Left lung (tissue), 10 donors: Measurements from ENCODE around the gene ZNF462. TPM values are rescaled to one million over a fixed set of nuclear protein-coding genes. Genes with fewer than 3 reads are reported as not detected.

Experiments
- ATAC-seq: fragments of 200-7000 bp; cut with Tn5 transposase; one replicate; pipeline ENCODE4 v1.9.1; 2020; ENCODE audit warnings: moderate library complexity
- DNase-seq, 4 donors: peaks; one replicate each; pipeline ENCODE4 v3.0.0-alpha.2; 2013 to 2020
- H3K27ac ChIP-seq, 2 donors: fragments of 200-600 bp; sonication (generic) in 1 of 2; one replicate each; pipeline versions ENCODE4 v1.5.0 to v1.8.0; 2020 to 2021
- H3K27me3 ChIP-seq, 2 donors: fragments of 200-600 bp; sonication (generic) in 1 of 2; one replicate each; pipeline versions ENCODE4 v1.5.0 to v1.8.0; 2020 to 2021
- H3K36me3 ChIP-seq, 2 donors: fragments of 200-600 bp; sonication (generic) in 1 of 2; one replicate each; pipeline versions ENCODE4 v1.5.0 to v1.8.0; 2020 to 2021
- H3K4me1 ChIP-seq, 2 donors: fragments of 200-600 bp; one replicate each; pipeline ENCODE4 v1.8.0; 2021
- H3K4me3 ChIP-seq, 2 donors: fragments of 200-600 bp; sonication (generic) in 1 of 2; one replicate each; pipeline versions ENCODE4 v1.5.0 to v1.8.0; 2020 to 2021; ENCODE audit warnings: mild to moderate bottlenecking in 1 of 2
- H3K9me3 ChIP-seq, 2 donors: fragments of 200-600 bp; sonication (generic) in 1 of 2; one replicate each; pipeline versions ENCODE4 v1.5.0 to v1.8.0; 2020 to 2021
- CTCF ChIP-seq, 2 donors: fragments of 200-600 bp; sonication (generic) in 1 of 2; IDR thresholded peaks; one replicate each; pipeline versions ENCODE4 v1.5.0 to v1.8.0; 2021; ENCODE audit warnings: antibody characterized with exemption in 2 of 2
- intact Hi-C, 2 donors: fragments of 100-400 bp; cut with DNase I; formaldehyde crosslinking; loops; one replicate each; pipeline versions ENCODE4 v1.11.2 to v1.14.2; 2022
- polyA plus RNA-seq, 6 donors: library from polyadenylated mRNA; unstranded; fragments of 120-200 nt; gene quantifications; one replicate each; pipeline ENCODE4 v1.2.1, GENCODE V29; 2013; ENCODE audit not compliant: insufficient read length in 6 of 6
- total RNA-seq, 2 donors: library from RNA; stranded (reverse); fragmentation: NEBNext Ultra II Directional; extraction: Animal tissue kit (Norgen Biotek cat#: 25700); gene quantifications; one replicate each; pipeline ENCODE4 v1.2.1, GENCODE V29; 2021
- donor health status: DM: no; HTN: yes; CAD: no.
- donor health status: DM: no; HTN: no; CAD: no.

Gene ZNF462
- total and polyA plus RNA-seq, 8 donors, result 26.9 to 41.4 (median 30.8) TPM

- TF ChIP-seq CTCF (IDR thresholded peaks at IDR 0.05), result no peak
- Histone ChIP-seq H3K27ac (no peak overlapping the region), H3K4me1 (peaks cover 5 to 21% of the 10 kb centered on the region in 2 donors)
Observed at GRCh38 chr9:106875529-106875928, 12.6 kb downstream of the ZNF462 start.

GRCh38 chr9:106877345-106877744 lies 14.4 kb downstream of the ZNF462 start:
- no peak for TF ChIP-seq CTCF (IDR thresholded peaks at IDR 0.05)

More at GRCh38 chr9:106875529-106875928, 12.6 kb downstream of the ZNF462 start:
- Histone ChIP-seq H3K4me3 (no peak overlapping the region), H3K36me3 (no peaks in the 10 kb centered on the region), H3K27me3 (no peaks in the 10 kb centered on the region), H3K9me3 (no peaks in the 10 kb centered on the region)
- no peak for ATAC-seq
- DNase-seq, result peak in 1 of 4 donors; percentile 28
- intact Hi-C loops, result no loop called here

GRCh38 chr9:106878081-106878837 lies 15.3 kb downstream of the ZNF462 start:
- TF ChIP-seq CTCF (IDR thresholded peaks at IDR 0.05), result no peak
- ATAC-seq, result no peak
- H3K9me3 ChIP-seq, result no peaks in the 10 kb centered on the region
- H3K4me3 ChIP-seq, result no peak overlapping the region
- peak overlapping the region; percentile 6 to 22 for H3K27ac ChIP-seq
- DNase-seq, result no peak
- intact Hi-C loops, result no loop called here
- H3K36me3 ChIP-seq, result no peaks in the 10 kb centered on the region
- H3K27me3 ChIP-seq, result no peaks in the 10 kb centered on the region
- peaks cover 7 to 33% of the 10 kb centered on the region in 2 donors for H3K4me1 ChIP-seq

More at GRCh38 chr9:106877345-106877744, 14.4 kb downstream of the ZNF462 start:
- Histone ChIP-seq H3K4me1 (peaks cover 5 to 29% of the 10 kb centered on the region in 2 donors), H3K9me3 (no peaks in the 10 kb centered on the region), H3K27me3 (no peaks in the 10 kb centered on the region), H3K36me3 (no peaks in the 10 kb centered on the region), H3K27ac (no peak overlapping the region), H3K4me3 (no peak overlapping the region)
- intact Hi-C loops, result no loop called here
- DNase-seq (peak in 1 of 4 donors; percentile 31), ATAC-seq (no peak)

GRCh38 chr9:106878934-106879333 lies 16.0 kb downstream of the ZNF462 start:
- peak; percentile 23 to 88 (median 58) for DNase-seq
- intact Hi-C loops, result no loop called here
- peak overlapping the region; percentile 6 to 22 for H3K27ac ChIP-seq

More at GRCh38 chr9:106878934-106879333, 16.0 kb downstream of the ZNF462 start:
- peak; percentile 30 for ATAC-seq
- Histone ChIP-seq H3K9me3 (no peaks in the 10 kb centered on the region), H3K36me3 (no peaks in the 10 kb centered on the region), H3K4me3 (no peak overlapping the region), H3K4me1 (peaks cover 13 to 35% of the 10 kb centered on the region in 2 donors), H3K27me3 (no peaks in the 10 kb centered on the region)
- TF ChIP-seq CTCF (IDR thresholded peaks at IDR 0.05), result no peak
